NCI-H446 treated with DMSO at 0.1 percent for 48 hours (cell line): ENCODE data around the gene MMP20.
"Not testable (repeated sequence)": the region's sequence is repeated elsewhere in the genome, so short reads cannot be mapped to it uniquely, and the experiment has no call there.

Experiments used
- DNase-seq: peaks from one replicate; lab custom pipeline; 2025; lab: John Stamatoyannopoulos, UW

Gene MMP20, protein sequence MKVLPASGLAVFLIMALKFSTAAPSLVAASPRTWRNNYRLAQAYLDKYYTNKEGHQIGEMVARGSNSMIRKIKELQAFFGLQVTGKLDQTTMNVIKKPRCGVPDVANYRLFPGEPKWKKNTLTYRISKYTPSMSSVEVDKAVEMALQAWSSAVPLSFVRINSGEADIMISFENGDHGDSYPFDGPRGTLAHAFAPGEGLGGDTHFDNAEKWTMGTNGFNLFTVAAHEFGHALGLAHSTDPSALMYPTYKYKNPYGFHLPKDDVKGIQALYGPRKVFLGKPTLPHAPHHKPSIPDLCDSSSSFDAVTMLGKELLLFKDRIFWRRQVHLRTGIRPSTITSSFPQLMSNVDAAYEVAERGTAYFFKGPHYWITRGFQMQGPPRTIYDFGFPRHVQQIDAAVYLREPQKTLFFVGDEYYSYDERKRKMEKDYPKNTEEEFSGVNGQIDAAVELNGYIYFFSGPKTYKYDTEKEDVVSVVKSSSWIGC

DNA sequence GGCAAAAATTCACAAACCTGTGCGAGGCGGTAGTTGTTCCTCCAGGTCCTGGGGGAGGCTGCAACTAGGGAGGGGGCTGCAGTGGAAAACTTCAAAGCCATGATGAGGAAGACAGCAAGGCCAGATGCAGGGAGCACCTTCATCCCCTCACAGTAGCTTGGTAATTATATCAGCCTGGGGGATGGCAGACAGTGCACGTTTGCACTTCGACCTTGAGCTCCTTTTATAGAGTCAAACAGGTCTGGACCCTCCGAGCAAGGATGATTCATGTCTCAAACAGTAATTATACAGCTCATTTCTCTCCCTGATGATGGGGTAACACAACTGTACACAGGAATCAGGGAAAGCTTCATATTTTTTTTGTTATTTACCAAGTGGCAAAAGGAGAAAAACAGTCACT lies at the start of gene MMP20:
TSS of gene MMP20 (minus strand) at position 156 of the 400 bp plus-strand sequence. CDS start at position 143, 13 bp downstream.
- no peak for DNase-seq

DNA sequence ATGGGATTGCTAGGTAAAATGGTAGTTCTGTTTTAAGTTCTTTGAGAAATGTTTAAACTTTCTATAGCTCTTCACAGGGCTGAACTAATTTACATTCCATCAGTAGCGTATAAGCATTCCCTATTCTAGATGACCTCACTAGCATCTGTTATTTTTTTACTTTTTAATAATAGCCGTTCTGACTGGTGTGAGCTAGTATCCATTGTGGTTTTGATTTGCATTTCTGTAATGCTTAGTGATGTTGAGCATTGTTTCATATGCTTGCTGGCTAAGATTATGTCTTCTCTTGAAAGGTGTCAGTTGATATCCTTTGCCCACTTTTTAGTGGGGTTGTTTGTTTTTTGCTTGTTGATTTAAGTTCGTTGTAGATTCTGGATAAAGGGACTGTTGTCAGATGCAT lies 44.5 kb upstream of the MMP20 start:
- DNase-seq: no peak

GRCh38 chr11:102666331-102666957 lies 41.3 kb upstream of the MMP20 start:
- DNase-seq: peak; percentile 13

DNA sequence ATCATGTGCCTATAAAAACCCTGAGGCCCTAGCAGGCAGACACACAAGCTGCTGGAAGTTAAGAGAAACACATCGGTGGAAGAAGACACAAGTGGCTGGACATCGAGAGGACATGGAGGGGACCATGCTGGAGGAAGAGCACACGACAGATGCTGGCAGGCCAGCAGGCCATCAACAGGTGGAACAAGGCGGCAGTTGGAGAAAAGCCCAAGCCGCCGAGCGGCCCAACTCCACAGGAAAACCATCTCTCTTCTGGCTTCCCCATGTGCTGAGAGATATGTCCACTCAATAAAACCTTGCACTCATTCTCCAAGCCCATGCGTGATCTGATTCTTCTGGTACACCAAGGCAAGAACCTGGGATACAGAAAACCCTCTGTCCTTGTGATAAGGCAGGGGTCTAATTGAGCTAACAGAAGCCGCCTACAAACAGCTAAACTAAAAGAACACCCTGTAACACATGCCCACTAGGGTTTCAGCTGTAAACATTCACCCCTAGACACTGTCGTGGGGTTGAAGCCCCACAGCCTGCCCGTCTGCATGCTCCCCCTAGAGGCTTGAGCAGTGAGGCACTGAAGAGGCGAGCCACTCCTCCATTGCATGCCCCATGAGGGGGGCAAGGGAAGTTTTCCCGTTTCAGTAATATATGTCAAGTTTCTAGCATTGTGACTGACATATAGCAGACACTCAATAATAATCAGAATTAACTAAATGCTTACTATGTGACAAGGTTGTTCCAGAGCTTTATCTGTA lies 39.0 kb upstream of the MMP20 start:
- no peak for DNase-seq

DNA sequence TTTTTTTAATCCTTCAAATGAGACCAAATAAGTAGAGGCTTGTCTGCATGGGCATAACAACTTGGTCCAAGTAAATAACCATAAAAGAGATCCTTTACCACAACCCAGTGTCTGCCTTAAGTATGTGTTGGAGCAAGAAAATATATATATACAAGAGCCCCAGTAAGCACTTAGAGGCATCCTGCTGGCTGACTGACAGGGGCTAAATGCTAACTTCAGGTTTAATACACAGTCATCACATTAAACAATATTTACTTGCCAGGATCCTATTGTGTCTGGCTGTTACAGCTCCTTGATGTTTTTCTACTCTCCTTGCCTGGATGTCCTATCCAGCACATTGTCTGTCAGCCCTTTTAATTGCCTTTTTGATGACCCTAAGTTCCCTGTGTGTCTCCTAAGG lies 37.5 kb upstream of the MMP20 start:
- no peak for DNase-seq

- no peak for DNase-seq
Observed at GRCh38 chr11:102661040-102661439, 35.9 kb upstream of the MMP20 start.

DNA sequence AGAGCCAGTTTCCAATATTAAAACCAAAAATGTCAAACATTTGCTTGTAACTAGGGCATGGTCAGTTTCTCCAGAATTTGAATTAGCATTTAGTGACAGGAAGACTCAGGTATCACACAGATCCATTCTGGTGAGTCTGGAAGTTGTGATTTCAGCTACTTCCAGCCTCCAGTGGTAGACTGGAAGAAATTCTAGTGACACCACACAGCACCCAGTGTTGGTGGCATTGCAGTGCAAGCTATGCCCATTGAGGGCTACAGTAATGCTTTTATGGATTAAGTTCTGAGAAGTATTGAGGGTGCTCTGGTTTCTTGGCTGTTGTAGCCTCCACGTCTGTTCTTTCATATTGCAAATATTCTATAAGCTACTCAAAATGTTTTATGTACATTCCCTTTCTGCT lies 31.4 kb upstream of the MMP20 start:
- DNase-seq: no peak

DNA sequence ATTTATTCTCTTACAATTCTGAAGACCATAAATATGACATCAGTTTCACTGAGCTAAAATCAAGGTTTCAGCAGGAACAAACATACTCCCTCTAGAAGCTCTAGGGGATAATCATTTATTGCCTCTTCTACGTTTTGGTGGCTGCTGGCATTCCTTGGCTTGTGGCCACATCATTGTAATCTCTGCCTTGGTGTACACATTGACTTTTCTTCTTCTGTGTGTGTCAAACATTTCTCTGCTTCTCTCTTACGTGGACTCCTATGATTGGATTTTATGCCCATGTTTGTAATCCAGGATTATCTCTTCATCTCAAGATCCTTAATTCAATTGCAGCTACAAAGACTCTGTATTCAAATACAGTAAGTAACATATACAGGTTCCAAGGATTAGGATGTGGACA lies 30.4 kb upstream of the MMP20 start:
- no peak for DNase-seq

- DNase-seq: no peak
Observed at GRCh38 chr11:102654761-102655160, 29.6 kb upstream of the MMP20 start.

DNA sequence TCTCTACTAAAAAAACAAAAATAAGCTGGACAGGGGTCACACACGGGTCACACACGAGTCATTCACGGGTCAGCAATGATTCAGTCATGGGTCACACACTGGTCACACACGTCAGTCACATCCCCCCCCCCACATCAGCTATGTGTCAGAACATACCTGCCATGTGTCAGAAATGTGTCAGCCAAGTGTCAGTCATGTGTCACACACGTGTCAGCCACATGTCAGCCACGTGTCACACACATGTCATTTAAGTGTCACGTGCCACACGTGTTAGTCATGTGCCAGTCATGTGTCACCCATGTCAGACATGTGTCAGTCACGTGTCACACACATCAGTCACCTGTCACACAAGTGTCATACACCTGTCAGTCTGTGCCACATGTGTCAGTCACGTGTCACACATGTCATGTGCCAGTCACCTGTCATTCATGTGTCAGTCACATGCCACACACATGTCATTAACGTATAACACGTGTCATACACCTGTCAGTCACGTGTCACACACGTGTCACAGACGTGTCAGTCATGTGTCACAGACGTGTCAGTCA lies 28.7 kb upstream of the MMP20 start:
- DNase-seq: no peak

GRCh38 chr11:102647430-102647829 lies 22.3 kb upstream of the MMP20 start:
- no peak for DNase-seq

GRCh38 chr11:102643941-102644340 lies 18.8 kb upstream of the MMP20 start:
- DNase-seq: no peak

- DNase-seq: no peak
Observed at GRCh38 chr11:102640946-102641345, 15.8 kb upstream of the MMP20 start.

DNA sequence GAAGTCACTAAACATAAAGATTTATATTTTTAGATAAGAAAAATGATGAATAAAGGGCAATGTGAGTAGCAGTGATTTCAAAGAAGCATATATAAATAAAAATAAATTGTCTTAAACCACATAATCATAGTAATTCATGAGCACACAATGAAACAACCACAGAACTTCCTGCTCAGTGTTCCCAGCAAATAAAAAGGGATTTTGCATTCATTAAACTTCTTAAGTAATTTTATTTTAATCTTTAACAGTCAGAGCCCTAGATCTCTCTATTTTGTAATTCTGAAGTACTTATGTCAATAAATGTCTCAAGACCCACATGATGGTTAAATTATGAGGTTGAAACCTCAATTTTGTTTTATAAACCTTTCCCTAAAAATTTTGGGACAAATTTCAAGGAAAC lies 14.5 kb upstream of the MMP20 start:
- DNase-seq: no peak

DNA sequence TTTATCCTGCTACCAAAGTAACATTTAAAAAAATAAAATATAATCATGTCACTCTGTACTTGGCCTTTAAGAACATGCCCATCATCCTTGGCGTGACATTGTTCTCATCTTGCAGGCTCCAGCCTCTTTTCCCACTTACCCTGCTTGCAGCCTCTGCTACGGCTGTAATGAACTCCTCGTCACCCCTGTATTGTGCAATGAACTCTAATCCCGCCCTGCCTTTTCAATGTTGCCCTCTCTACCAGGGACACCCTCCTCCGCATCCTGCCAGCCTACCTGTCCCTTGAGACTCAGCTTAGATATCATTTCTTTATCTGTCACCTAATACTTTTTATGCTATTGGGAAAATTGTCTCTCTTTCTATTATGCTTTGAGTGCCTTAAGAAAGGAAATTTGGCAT lies 12.6 kb upstream of the MMP20 start:
- DNase-seq: no peak

DNA sequence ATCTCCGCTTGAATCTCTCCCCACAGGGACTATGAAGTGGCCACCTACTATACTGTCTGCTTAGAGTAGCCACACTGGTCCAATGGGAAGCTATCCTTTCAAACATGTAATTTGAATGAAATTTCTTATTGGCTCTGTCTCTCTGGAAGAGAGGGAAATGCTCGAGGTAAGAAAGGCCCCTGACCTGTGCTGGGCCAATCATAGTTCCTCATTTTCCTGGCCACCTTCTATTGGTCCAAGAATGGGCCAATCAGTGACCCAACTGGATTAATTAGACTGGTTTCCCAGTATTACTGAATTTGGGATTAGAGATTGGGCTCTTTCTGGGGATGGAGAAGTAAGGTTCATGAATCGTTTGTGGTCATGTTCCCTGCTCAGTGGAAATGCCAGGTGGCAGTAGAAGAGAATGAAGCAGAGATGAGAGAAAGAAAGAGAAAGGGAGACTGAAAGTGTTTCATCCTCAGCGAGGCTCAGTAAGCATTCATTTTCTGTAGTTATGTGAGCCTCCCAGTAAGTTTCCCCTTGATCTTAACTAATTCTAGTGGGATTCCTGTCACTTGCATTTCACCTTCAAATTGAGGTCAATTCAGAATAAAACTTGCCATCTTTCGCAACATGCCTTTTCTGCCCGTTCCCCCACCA lies 8.4 kb upstream of the MMP20 start:
- no peak for DNase-seq

GRCh38 chr11:102632026-102632425 lies 6.9 kb upstream of the MMP20 start:
- DNase-seq: no peak

DNA sequence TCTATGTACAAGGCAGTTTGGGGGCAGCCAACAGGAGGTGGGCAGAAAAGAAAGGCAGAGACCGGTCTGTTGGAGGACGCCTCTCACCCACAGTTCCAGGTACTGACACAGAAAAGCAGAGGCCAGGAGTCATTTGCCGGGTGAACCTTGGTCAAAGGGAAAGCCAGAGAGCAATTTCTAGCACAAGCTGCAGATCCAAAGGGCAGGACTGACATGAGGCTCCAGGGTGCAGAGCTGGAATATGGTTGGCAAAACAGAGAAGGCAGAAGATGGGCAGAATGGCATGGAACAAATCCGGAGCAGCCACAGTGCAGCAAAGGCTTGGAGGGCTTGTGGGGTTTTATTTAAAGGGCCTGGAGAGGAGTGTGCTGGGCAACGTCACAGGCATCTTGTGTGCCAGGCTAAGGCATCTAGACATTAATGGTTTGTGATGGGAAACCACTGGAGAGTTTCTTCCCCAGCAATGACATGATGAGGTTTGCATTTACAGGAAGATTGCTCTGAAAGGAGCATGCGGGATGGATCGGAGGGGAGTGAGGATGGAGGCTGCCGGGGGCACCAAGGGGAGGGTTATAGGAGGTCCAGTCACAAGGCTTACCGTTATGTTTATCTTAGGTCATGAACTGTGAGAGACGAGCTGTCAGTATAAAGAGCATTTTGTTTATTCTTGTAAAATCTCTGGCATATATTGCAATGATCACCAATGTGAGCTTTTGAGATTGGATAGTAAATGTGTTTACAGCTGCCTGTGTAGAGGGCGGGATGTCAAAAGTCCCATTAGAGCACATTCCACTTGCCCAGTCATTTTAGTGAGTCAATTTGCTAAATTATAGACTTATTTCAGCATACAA lies 5.7 kb upstream of the MMP20 start:
- DNase-seq: no peak

DNA sequence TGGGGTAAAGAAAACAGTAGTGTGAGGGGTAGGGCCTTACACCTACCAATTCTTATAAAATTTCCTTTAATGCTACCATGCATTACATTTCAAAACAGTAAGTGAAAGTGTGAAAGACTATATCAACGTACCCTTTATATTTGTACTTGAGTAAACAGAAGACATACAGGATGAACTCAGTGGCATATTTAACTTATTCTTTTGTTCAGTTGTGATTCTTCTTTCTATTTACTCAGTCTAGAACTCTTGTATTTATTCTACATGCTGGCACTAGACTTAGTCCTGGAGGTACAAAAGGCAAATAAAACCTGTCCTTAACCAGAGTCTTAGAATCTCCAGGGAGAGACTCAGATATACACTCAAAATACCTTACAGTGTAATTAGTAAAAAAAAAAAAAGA lies 4.8 kb upstream of the MMP20 start:
- DNase-seq: not testable (repeated sequence)

DNA sequence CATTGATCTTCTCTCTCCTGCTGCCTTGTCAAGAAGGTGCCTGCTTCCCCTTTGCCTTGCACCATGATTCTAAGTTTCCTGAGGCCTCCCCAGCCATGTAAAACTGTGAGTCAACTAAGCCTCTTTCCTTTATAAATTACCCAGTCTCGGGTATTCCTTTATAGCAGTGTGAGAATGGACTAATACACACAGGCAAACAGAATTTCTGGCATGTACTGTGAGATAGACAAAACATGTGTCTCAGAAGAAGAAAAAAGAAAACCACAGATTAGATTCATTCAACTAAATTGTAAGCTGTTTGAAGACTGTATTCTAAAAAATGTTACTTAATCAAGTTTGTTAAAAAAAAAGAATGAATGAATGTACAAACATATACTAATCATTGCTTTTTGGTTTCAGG lies 1.5 kb upstream of the MMP20 start:
- no peak for DNase-seq

DNA sequence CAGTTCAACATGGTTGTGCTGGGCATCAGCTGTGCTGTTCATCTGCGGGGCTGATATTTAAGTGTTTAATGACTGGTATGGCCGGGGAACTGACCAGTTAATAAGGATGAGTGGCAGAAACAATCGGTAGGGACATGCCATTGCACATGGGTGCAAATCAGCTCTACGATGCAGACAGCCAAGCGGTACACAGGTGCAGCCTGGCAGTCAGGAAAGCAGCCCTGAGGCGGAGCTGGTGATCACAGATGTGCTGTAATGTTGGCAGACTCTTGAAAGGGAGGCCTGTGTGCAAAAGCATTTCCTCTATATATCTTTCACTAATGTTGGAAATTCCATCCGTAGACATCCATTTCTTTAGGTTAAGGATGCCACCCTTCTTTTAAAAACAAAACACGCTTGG lies 1.1 kb downstream of the MMP20 start:
- no peak for DNase-seq
